GM19438 (cell line): ENCODE data around the gene POLR2B.
"Not testable (repeated sequence)": the region's sequence is repeated elsewhere in the genome, so short reads cannot be mapped to it uniquely, and the experiment has no call there.

Experiments used
- ATAC-seq: cut with Tn5 transposase; IDR thresholded peaks from one replicate; pipeline ENCODE4 v1.9.1; 2021; ENCODE audit warnings: low read depth; ENCODE audit not compliant: unreplicated experiment

Gene POLR2B

GRCh38 chr4:57051095-57051494 lies 72.4 kb downstream of the POLR2B start:
- ATAC-seq = no peak

- no peak for ATAC-seq
Observed at GRCh38 chr4:57051524-57051923, 72.8 kb downstream of the POLR2B start.

- no peak for ATAC-seq
Observed at GRCh38 chr4:57053508-57053907, 74.8 kb downstream of the POLR2B start.

- no peak for ATAC-seq
Observed at GRCh38 chr4:57055886-57056285, 77.2 kb downstream of the POLR2B start.

GRCh38 chr4:57059890-57060716 lies 81.4 kb downstream of the POLR2B start:
- ATAC-seq = no peak

- ATAC-seq = not testable (repeated sequence)
Observed at GRCh38 chr4:57060717-57061067, 82.0 kb downstream of the POLR2B start.

- no peak for ATAC-seq
Observed at GRCh38 chr4:57061395-57061794, 82.7 kb downstream of the POLR2B start.

- no peak for ATAC-seq
Observed at GRCh38 chr4:57063518-57063917, 84.8 kb downstream of the POLR2B start.

GRCh38 chr4:57064120-57064519 lies 85.4 kb downstream of the POLR2B start:
- no peak for ATAC-seq

GRCh38 chr4:57064811-57065711 lies 86.4 kb downstream of the POLR2B start:
- no peak for ATAC-seq

GRCh38 chr4:57065730-57066482 lies 87.2 kb downstream of the POLR2B start:
- no peak for ATAC-seq

GRCh38 chr4:57068237-57068981 lies 89.7 kb downstream of the POLR2B start:
- ATAC-seq = no peak

- no peak for ATAC-seq
Observed at GRCh38 chr4:57070461-57070860, 91.8 kb downstream of the POLR2B start.

GRCh38 chr4:57071326-57071725 lies 92.6 kb downstream of the POLR2B start:
- ATAC-seq = no peak

GRCh38 chr4:57073559-57073958 lies 94.9 kb downstream of the POLR2B start:
- ATAC-seq = no peak

GRCh38 chr4:57074744-57075143 lies 96.0 kb downstream of the POLR2B start:
- ATAC-seq = no peak

- ATAC-seq = no peak
Observed at GRCh38 chr4:57075367-57075766, 96.7 kb downstream of the POLR2B start.

GRCh38 chr4:57076646-57077045 lies 98.0 kb downstream of the POLR2B start:
- no peak for ATAC-seq

- ATAC-seq = no peak
Observed at GRCh38 chr4:57077550-57078343, 99.1 kb downstream of the POLR2B start.
